ENCODE data around the gene CSTPP1.
A peak's percentile ranks its signal among the peaks of the same experiment; 100 is the strongest.

CSTPP1 gene

GRCh38 chr11:47144541-47144940 is 208.0 kb downstream of the CSTPP1 start:
- no peak for DNase-seq

GRCh38 chr11:47147250-47147649 is 210.7 kb downstream of the CSTPP1 start:
- no peak for DNase-seq

- no peak for DNase-seq
Observed at GRCh38 chr11:47147681-47148080, 211.1 kb downstream of the CSTPP1 start.

DNA sequence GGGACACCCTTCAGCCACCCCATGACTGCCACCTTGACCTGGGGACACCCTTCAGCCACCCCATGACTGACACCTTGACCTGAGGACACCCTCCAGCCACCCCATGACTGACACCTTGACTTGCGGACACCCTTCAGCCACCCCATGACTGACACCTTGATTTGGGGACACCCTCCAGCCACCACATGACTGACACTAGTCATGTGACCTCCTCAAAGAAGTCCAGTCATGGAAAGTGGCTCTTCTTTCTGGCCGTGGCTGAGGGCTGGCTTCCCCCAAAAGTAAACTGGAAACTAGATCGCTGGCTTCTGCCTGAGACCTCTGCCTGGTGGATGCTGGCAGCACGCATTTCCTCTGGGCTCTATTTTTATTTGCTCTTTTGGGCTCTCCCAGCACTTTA is 211.7 kb downstream of the CSTPP1 start:
- no peak for DNase-seq

DNA sequence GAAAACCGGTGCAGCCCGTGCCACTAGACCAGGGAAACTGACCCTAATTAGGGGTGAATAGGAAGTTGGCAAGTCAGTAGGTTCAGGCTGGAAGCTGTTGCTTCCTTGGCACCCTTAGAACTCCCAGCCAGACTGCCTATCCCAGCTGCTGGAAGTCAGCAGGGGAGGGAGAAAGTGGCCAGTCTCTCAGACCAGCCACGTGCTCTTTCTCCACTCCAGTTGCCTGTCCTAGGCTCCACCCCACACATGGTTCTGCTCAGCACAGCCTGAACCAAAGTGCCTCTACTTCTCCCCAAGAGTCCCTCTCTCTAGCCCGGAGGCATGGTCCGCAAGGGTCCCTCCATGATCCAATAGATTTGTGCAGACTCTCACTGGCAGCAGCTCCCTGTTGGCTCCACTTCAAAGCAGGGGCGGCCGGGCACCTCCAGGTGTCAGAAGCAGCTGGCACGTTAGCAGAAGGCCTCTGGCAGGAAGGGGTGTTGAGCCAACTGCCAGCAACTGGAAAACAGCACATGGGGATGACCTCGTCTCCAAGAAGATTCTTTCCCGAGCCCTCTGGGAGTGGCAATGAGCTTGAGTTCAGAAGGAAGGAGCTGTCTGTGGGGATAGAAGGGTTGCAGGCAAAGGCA is 212.5 kb downstream of the CSTPP1 start:
- DNase-seq: peak; percentile 69

- DNase-seq: no peak
Observed at GRCh38 chr11:47149782-47150181, 213.2 kb downstream of the CSTPP1 start.

- DNase-seq: no peak
Observed at GRCh38 chr11:47152126-47152952, 215.8 kb downstream of the CSTPP1 start.

GRCh38 chr11:47152953-47153950 is 216.7 kb downstream of the CSTPP1 start:
- peak; percentile 75 for DNase-seq

DNA sequence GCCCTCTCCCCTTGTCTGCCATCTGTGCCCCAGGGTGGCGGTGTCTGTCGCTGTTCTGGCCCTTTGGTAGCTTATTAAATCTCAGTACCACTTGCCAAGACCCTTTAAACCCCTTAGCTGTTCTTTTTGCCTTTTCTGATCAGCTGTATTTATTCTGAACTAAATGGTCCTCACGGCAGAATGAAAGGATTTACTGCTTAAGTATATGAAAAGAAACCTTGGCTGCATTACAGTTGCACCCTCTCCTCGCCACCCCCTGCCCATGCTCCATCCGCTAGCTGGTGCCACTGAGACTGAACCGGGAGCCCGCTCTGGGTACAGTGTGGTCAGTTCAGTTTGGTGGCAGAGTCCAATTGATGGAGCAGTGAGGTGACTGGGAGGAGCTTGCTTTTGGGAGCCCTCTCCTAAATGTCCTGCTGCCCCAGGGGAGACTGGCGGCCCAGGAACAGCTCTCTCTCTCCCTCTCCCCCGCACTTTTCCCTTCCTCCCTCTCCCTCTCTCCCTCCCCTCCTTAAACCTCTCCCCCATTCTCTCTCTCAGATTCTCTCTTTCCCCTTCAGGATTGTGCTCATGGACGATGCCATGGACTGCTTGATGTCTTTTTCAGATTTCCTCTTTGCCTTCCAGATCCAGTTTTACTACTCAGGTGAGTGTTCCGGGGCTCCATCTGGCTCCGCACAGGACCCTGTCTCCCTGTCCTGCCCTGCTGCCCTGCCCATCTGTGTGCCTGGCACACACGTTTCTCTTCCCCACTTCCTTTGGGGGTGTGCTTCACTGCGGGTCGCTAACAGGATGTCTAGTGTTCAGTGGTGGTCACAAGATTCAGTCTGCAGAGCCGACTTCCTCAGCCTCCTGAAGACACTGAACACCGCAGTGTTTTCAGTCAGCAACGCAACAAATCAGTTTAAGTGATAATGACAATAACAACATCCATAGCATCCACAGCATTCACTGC is 218.3 kb downstream of the CSTPP1 start:
- DNase-seq: no peak

DNA sequence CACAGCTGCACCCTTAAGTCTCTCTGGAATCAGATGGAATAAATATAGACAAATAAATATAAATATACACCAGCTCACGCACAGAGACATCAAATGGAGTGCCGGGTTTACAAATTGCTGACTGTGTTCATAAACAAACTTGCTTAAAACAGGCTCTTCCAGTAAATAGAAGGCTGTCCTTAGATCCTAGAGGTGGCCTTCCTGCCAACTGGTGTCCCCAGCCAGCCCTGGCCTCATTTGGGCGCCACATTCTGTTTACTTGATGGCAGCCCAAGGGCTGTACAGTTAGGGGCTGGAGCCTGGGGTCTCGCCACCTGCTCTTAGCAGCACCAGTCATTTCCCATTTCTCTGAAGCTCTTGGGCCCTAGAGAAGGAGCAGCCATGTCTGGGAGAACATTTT is 219.3 kb downstream of the CSTPP1 start:
- DNase-seq: no peak

DNA sequence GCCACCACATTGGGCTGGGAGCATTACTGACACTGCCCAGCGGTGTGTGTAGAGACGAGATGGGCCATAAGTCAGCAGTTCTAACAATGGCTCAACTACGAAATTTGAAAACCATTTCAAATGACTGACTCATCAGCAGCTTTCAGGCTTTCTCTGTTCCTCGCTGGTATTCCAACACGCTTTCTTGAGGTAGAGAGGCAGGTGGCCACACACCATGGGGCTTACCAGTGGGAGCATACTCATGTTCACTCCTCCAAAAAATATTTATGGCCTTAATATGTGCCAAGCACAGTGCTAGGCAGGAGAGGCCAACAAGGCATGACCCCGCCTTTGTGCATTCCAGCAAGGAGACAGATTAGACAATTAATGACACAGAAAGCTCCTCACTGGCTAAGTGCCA is 219.8 kb downstream of the CSTPP1 start:
- no peak for DNase-seq

DNA sequence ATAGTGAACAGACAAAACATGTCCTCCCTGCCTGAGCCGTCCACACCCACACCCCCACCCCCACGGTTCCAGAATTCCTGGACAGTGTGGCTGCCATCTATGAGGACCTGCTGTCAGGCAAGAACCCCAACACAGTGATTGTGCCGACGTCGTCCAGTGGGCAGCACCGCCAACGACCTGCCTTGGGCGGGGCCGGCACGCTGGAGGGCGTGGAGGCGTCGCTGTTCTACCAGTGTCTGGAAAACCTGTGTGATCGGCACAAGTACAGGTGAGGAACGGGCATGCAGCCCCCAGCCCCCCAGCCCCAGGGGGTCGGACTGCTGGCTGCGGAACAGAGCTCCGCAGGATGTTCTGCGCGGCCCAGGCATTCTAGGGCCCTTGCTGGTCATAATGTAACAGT is 220.4 kb downstream of the CSTPP1 start:
- DNase-seq: no peak

- DNase-seq: no peak
Observed at GRCh38 chr11:47157805-47158204, 221.2 kb downstream of the CSTPP1 start.

- DNase-seq: no peak
Observed at GRCh38 chr11:47158242-47158641, 221.7 kb downstream of the CSTPP1 start.

DNA sequence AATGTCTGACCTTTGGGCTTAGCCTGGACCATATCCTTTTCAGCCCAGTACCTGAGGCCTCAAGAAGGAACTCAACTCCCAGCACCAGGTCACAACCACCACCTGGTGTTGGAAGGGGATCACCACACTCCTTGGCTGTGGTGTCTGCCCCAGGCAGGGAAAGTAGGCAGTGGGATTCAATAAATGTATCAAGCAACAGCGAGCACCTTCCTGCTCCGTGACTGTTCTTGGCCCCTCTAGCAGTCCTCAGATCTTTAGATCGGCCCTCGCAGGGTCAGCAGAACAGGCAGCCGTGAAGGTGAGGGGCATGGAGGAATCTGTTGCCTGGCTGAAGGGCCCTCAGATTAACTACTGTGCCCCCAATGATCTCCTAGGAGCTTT is 224.2 kb downstream of the CSTPP1 start:
- DNase-seq: no peak

- DNase-seq: peak; percentile 55
Observed at GRCh38 chr11:47161134-47161854, 224.7 kb downstream of the CSTPP1 start.

GRCh38 chr11:47161890-47162289 is 225.3 kb downstream of the CSTPP1 start:
- no peak for DNase-seq

- no peak for DNase-seq
Observed at GRCh38 chr11:47162426-47162825, 225.9 kb downstream of the CSTPP1 start.

DNA sequence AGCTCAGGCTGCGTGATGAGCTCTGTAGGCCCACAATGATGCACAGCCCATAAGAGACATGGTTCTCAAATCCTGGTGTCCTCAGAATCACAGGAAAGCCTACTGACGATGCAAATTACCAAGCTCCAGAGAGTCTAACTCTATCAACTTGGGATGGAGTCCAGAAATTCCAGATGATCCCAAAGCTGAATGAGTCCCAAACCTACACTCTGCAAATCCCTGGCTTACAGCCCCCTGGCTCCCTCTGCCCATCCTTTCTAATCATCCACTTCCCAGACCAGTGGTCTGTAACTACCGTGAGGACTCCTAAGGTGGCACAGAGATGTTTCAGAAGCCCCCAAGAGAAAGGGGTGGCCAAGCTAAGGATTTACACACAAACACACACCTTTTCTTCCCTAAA is 226.6 kb downstream of the CSTPP1 start:
- no peak for DNase-seq

DNA sequence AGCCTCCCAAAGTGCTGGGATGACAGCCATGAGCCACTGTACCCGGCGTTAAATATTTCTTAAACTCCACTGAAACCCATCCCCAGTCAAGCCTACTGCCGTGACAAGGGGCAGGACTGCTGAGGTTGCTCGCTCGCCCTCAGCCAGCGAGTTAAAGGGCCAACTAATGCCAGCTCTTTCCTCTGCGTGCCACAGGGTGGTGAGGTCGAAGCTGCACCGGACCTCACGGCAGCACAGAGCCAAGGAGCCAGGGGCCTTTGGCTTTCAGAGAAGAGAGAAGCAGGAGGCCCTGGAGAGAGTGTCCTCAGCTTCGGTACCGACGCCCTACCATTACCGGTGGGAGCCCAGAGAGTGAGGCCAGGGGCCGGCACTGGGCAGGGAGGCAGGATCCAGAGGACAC is 227.3 kb downstream of the CSTPP1 start:
- DNase-seq: no peak

GRCh38 chr11:47164321-47164720 is 227.8 kb downstream of the CSTPP1 start:
- no peak for DNase-seq

All from NCI-H1105 treated with DMSO at 0.1 percent for 48 hours (cell line).